ENCODE results near the gene FAM227B. TPM values are rescaled to one million over a fixed set of nuclear protein-coding genes. Genes with fewer than 3 reads are reported as not detected.

The FAM227B gene
- total RNA-seq, 1 donor from 2014 or later = 8.0 TPM

DNA sequence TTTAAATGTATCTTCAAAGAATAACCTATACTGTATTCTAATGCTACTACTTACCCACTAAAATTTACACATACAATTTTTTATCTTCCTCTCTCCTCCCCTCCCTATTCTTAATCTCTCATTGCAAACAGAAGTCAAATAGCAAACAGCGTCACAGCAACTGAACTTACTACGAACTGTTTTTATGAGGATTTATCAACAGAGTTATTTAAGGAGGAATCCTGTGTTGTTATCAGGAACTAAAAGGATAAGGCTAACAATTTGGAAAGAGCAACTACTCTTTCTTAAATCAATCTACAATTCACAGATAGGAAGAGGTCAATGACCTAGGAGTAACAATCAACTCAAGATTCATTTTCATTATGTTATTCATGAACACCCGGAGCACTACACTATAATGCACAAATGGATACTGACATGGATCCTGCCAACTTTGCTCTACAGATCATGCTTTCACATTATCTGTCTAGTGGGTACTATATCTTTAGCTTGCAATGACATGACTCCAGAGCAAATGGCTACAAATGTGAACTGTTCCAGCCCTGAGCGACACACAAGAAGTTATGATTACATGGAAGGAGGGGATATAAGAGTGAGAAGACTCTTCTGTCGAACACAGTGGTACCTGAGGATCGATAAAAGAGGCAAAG lies 196.6 kb downstream of the FAM227B start:
- H3K27me3 Mint-ChIP-seq (ENCODE audit: low read depth) = no peaks in the 10 kb centered on the region
- no peak for DNase-seq (ENCODE audit: low spot score in 2 of 2, unreplicated experiment in 2 of 2)
- no peak overlapping the region for H3K4me3 Mint-ChIP-seq
- TF ChIP-seq, protein P1, sequence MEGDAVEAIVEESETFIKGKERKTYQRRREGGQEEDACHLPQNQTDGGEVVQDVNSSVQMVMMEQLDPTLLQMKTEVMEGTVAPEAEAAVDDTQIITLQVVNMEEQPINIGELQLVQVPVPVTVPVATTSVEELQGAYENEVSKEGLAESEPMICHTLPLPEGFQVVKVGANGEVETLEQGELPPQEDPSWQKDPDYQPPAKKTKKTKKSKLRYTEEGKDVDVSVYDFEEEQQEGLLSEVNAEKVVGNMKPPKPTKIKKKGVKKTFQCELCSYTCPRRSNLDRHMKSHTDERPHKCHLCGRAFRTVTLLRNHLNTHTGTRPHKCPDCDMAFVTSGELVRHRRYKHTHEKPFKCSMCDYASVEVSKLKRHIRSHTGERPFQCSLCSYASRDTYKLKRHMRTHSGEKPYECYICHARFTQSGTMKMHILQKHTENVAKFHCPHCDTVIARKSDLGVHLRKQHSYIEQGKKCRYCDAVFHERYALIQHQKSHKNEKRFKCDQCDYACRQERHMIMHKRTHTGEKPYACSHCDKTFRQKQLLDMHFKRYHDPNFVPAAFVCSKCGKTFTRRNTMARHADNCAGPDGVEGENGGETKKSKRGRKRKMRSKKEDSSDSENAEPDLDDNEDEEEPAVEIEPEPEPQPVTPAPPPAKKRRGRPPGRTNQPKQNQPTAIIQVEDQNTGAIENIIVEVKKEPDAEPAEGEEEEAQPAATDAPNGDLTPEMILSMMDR (IDR thresholded peaks at IDR 0.05; ENCODE audit: unreplicated experiment) = no peak
- H3K27ac Mint-ChIP-seq = no peak overlapping the region
- peaks cover 3% of the 10 kb centered on the region for H3K9me3 Mint-ChIP-seq
- H3K36me3 Mint-ChIP-seq = peaks cover 2% of the 10 kb centered on the region
- H3K4me1 Mint-ChIP-seq = peaks cover 10% of the 10 kb centered on the region

DNA sequence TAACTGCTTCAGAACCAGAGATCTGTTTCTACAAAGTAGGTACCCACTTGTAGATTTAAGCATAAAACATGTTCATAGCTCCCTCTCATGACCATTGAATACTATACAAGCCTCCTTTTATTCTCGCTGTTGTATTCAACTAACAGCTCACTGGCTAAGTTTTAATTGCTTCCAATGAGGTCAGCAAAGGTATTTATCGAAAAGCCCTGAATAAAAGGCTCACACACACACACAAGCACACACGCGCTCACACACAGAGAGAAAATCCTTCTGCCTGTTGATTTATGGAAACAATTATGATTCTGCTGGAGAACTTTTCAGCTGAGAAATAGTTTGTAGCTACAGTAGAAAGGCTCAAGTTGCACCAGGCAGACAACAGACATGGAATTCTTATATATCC lies 197.6 kb downstream of the FAM227B start, which contains the start of gene FGF7:
TSS of gene FGF7 (plus strand) at position 222 of the 400 bp plus-strand sequence. CDS start 1,056 bp downstream, outside the sequence.
- peaks cover 3% of the 10 kb centered on the region for H3K9me3 Mint-ChIP-seq
- no peaks in the 10 kb centered on the region for H3K27me3 Mint-ChIP-seq (ENCODE audit: low read depth)
- TF ChIP-seq, protein P1 (IDR thresholded peaks at IDR 0.05; ENCODE audit: unreplicated experiment) = no peak
- DNase-seq (ENCODE audit: low spot score in 2 of 2, unreplicated experiment in 2 of 2) = no peak
- H3K4me1 Mint-ChIP-seq = peaks cover 10% of the 10 kb centered on the region
- H3K27ac Mint-ChIP-seq = no peak within 1 kb of the TSS
- no peak within 1 kb of the TSS for H3K4me3 Mint-ChIP-seq
- no peaks in the 10 kb centered on the region for H3K36me3 Mint-ChIP-seq

DNA sequence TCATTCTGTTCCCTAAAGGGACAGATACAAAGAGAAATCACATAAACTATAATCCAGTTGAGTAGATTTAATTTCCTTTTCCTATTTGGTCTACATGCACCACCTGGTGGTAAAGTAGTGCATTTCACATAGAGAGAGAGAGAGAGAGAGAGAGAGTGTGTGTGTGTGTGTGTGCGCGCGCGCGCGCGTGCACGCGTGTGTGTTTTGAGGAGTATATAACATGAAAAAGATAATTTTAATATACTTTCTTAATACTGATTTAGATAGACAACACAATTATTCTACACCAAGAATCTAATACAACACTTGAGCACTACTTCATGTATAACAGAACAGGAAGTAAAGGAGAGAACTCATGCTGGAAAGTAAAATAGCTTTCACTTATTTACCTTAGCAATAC lies 198.6 kb downstream of the FAM227B start:
- no peaks in the 10 kb centered on the region for H3K27me3 Mint-ChIP-seq (ENCODE audit: low read depth)
- H3K27ac Mint-ChIP-seq = peak overlapping the region; percentile 19
- H3K36me3 Mint-ChIP-seq = no peaks in the 10 kb centered on the region
- H3K9me3 Mint-ChIP-seq = peaks cover 5% of the 10 kb centered on the region
- TF ChIP-seq, protein P1 (IDR thresholded peaks at IDR 0.05; ENCODE audit: unreplicated experiment) = peak; percentile 79
- peaks cover 10% of the 10 kb centered on the region for H3K4me1 Mint-ChIP-seq
- H3K4me3 Mint-ChIP-seq = no peak overlapping the region
- no peak for DNase-seq (ENCODE audit: low spot score in 2 of 2, unreplicated experiment in 2 of 2)

DNA sequence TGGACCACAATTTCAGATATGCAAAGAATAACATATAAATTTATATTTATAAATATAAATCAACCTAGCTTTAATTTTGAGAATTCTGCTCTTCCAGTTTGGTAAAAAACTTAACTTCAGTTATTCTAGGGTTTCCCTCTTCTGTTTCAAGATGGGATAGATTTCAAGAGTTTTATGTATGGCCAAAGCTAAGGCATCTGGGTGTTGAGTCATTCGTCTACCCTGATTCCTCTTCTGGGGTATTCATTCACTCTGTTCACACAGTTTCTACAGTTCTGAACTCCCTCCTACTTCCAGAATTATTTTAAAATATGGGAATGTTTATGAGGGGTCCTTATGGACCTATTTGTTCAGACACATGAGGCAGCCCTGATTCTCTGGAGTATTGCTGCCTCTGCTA lies 201.8 kb downstream of the FAM227B start:
- Mint-ChIP-seq H3K27ac (no peak overlapping the region), H3K36me3 (peaks cover 2% of the 10 kb centered on the region), H3K4me3 (no peak overlapping the region), H3K4me1 (peaks cover 5% of the 10 kb centered on the region), H3K27me3 (ENCODE audit: low read depth) (no peaks in the 10 kb centered on the region), H3K9me3 (peaks cover 15% of the 10 kb centered on the region)
- no peak for DNase-seq (ENCODE audit: low spot score in 2 of 2, unreplicated experiment in 2 of 2)
- TF ChIP-seq, protein P1 (IDR thresholded peaks at IDR 0.05; ENCODE audit: unreplicated experiment) = no peak

DNA sequence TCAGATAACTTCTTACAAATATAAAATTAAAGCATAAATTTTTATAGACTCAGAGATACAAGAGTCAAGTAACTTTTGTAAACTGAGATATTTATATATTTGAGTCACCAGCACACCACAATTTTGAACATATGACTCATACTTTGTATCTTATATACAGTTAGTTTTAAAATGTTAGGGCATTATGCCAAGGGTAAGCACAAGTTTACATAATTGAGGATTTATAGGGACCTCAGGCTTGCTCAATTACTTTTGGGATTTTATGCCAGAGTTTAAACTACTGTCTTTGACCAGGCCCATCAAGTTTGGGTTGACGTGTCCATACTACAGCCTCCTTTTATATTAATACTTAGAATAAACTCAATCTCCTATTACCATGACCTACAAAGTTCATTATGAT lies 205.0 kb downstream of the FAM227B start:
- H3K4me3 Mint-ChIP-seq = no peak overlapping the region
- H3K27ac Mint-ChIP-seq = no peak overlapping the region
- H3K27me3 Mint-ChIP-seq (ENCODE audit: low read depth) = no peaks in the 10 kb centered on the region
- no peak for DNase-seq (ENCODE audit: low spot score in 2 of 2, unreplicated experiment in 2 of 2)
- H3K4me1 Mint-ChIP-seq = peaks cover 3% of the 10 kb centered on the region
- H3K9me3 Mint-ChIP-seq = peaks cover 25% of the 10 kb centered on the region
- H3K36me3 Mint-ChIP-seq = peaks cover 2% of the 10 kb centered on the region
- TF ChIP-seq, protein P1 (IDR thresholded peaks at IDR 0.05; ENCODE audit: unreplicated experiment) = no peak
